Naive thymus-derived CD4-positive, alpha-beta T cell (primary cell): ENCODE data around the gene HOXB8. TPM values are rescaled to one million over a fixed set of nuclear protein-coding genes. Genes with fewer than 3 reads are reported as not detected.

Experiments used
- ATAC-seq: fragments of 150-1000 bp; cut with Tn5 transposase; 2 replicates; pipeline ENCODE4 v1.10.0; 2021; ENCODE audit warnings: mild to moderate bottlenecking, moderate library complexity
- CTCF ChIA-PET: fragments of 350-600 bp; sonication (Branson Sonifier 250); formaldehyde crosslinking; loops from one replicate; lab custom pipeline; 2021; ENCODE audit warnings: antibody characterized with exemption; lab: Charles Lee
- POLR2A ChIA-PET: fragments of 350-600 bp; sonication (Branson Sonifier 250); formaldehyde crosslinking; loops from one replicate; lab custom pipeline; 2021; ENCODE audit warnings: antibody characterized with exemption, inconsistent platforms; lab: Charles Lee
- DNase-seq, 9 donors: peaks; one replicate each; pipeline versions ENCODE4 v3.0.0 to v3.0.0-alpha.2; 2020 to 2022; ENCODE audit warnings: mixed read lengths in 1 of 9
- H3K27ac ChIP-seq: one replicate; pipeline ENCODE4 v1.7.0; 2013; ENCODE audit warnings: mild to moderate bottlenecking, low read depth, low read length, moderate library complexity
- H3K27me3 ChIP-seq, 2 donors: one replicate each; pipeline ENCODE4 v1.7.0; 2013; ENCODE audit warnings: low read length in 2 of 2, mild to moderate bottlenecking in 2 of 2, moderate library complexity in 2 of 2; ENCODE audit not compliant: control insufficient read depth in 2 of 2, insufficient read depth in 2 of 2
- H3K36me3 ChIP-seq, 3 experiments: 1 replicate in 2 of 3; 2 replicates in 1 of 3; pipeline ENCODE4 v1.7.0; 2013; ENCODE audit warnings: low read length in 3 of 3, mild to moderate bottlenecking in 3 of 3, moderate library complexity in 1 of 3; ENCODE audit not compliant: insufficient read depth in 3 of 3, control insufficient read depth in 2 of 3
- H3K4me1 ChIP-seq, 2 donors: one replicate each; pipeline ENCODE4 v1.7.0; 2013; ENCODE audit warnings: low read length in 2 of 2, mild to moderate bottlenecking in 2 of 2, moderate library complexity in 1 of 2; ENCODE audit not compliant: control insufficient read depth in 2 of 2, insufficient read depth in 2 of 2
- H3K4me3 ChIP-seq: 2 replicates; pipeline ENCODE4 v1.7.0; 2013; ENCODE audit warnings: mild to moderate bottlenecking, low read length
- H3K9me3 ChIP-seq, 3 experiments: 1 replicate in 2 of 3; 2 replicates in 1 of 3; pipeline ENCODE4 v1.7.0; 2013; ENCODE audit warnings: low read length in 3 of 3; ENCODE audit not compliant: control insufficient read depth in 2 of 3
- H3K27ac Mint-ChIP-seq, 9 donors: one replicate each; pipeline ENCODE4 v1.8.0; 2020 to 2022; ENCODE audit warnings: mixed read lengths in 9 of 9, mild to moderate bottlenecking in 8 of 9, moderate library complexity in 5 of 9, inconsistent platforms in 2 of 9
- H3K27me3 Mint-ChIP-seq, 5 donors: one replicate each; pipeline ENCODE4 v1.8.0; 2021 to 2022; ENCODE audit warnings: mixed read lengths in 5 of 5, mild to moderate bottlenecking in 1 of 5
- H3K36me3 Mint-ChIP-seq, 5 donors: one replicate each; pipeline ENCODE4 v1.8.0; 2020 to 2022; ENCODE audit warnings: mixed read lengths in 5 of 5, mild to moderate bottlenecking in 3 of 5, inconsistent platforms in 1 of 5
- H3K4me1 Mint-ChIP-seq, 7 donors: one replicate each; pipeline ENCODE4 v1.8.0; 2020 to 2022; ENCODE audit warnings: mixed read lengths in 7 of 7, mild to moderate bottlenecking in 3 of 7, inconsistent platforms in 1 of 7
- H3K4me3 Mint-ChIP-seq, 10 donors: one replicate each; pipeline ENCODE4 v1.8.0; 2020 to 2022; ENCODE audit warnings: mild to moderate bottlenecking in 10 of 10, mixed read lengths in 10 of 10, moderate library complexity in 6 of 10, inconsistent platforms in 2 of 10
- H3K9me3 Mint-ChIP-seq, 11 donors: one replicate each; pipeline ENCODE4 v1.8.0; 2020 to 2022; ENCODE audit warnings: mixed read lengths in 11 of 11, mild to moderate bottlenecking in 4 of 11, inconsistent platforms in 1 of 11, moderate library complexity in 1 of 11
- intact Hi-C, 2 donors: fragments of 100-400 bp; cut with micrococcal nuclease; formaldehyde crosslinking; loops; one replicate each; pipeline ENCODE4 v1.15.1; 2023
- polyA plus RNA-seq, 2 donors: library from polyadenylated mRNA; unstranded; fragments of 300-500 nt; fragmentation: Illumina TruSeq; gene quantifications; one replicate each; pipeline ENCODE4 v1.2.3, GENCODE V29; 2021
- total RNA-seq, 6 experiments: library from RNA in 5 of 6; stranded (reverse) in 5 of 6; gene quantifications; 1 replicate in 5 of 6; 2 replicates in 1 of 6; pipeline ENCODE4 v1.2.3 and lab custom pipeline; 2021 to 2026

HOXB8 gene
- total and polyA plus RNA-seq, 7 experiments from 2014 or later: not detected

DNA sequence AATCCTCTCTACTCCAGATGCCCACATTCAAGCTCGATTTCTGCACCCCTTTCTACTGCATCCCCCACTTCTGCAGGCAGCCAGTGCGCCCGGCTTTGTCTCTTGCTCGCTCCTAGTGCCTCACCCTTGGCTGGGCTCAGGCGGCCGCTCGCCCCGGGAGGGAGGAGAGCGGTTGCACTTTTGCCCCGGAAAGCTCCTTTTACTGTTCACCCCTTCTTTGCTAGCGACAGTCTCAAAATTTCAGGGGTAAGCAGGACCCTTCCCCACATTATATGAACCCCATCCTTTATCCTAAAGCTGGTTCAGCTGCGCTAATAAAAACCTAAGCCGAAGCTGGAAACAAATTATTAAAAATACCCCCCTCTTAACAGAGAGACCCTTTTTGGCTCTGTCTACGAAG, 22.5 kb downstream of the HOXB8 start:
- Mint-ChIP-seq H3K27ac (no peak overlapping the region), H3K36me3 (peaks cover 0 to 8% (median 0%) of the 10 kb centered on the region in 5 donors), H3K27me3 (peaks cover 89 to 97% (median 93%) of the 10 kb centered on the region in 5 donors), H3K4me1 (peaks cover 26 to 57% (median 37%) of the 10 kb centered on the region in 7 donors), H3K9me3 (no peaks in the 10 kb centered on the region), H3K4me3 (peak overlapping the region; percentile 75 to 88 (median 81))
- ATAC-seq (no peak), DNase-seq (no peak)
- peak overlapping the region; percentile 56 for H3K4me3 ChIP-seq
- POLR2A ChIA-PET: interaction anchor here (0.8 to 1.8 kb wide), 4 partner anchors 10 to 257 kb away, joined by 4 to 6 read pairs (median 6); partner anchors contain the start of gene HOXB4
- no peaks in the 10 kb centered on the region for H3K9me3 ChIP-seq
- H3K4me1 ChIP-seq: peaks cover 25 to 31% of the 10 kb centered on the region in 2 donors
- H3K27ac ChIP-seq: no peak overlapping the region
- intact Hi-C loops: loop anchor here (2.0 to 10.0 kb wide), 2 partner anchors 334 to 418 kb away; no protein-coding TSS in a partner anchor
- CTCF ChIA-PET: interaction anchor here (0.6 to 4.6 kb wide), 27 partner anchors 9 to 750 kb away, joined by 3 to 47 read pairs (median 4); partner anchors contain the start of gene HOXB8
- H3K27me3 ChIP-seq: peaks cover 6 to 40% of the 10 kb centered on the region in 2 donors
- H3K36me3 ChIP-seq: no peaks in the 10 kb centered on the region

DNA sequence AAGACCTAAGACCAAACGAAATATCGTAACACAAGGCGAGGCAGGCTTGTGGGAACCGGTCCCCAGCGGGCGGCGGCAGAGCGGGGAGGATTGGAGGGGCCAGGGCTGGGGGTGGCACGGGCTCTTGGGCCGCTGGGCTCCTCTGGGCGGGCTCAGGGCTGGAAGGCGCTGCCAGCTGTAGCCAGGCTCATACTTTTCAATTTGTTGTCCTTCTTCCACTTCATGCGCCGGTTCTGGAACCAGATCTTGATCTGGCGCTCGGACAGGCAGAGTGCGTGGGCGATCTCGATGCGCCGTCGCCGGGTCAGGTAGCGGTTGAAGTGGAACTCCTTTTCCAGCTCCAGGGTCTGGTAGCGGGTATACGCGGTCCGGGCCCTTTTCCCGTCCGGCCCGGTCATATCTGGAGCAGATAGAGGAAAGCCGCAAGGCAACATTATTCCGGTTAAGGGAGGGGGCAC, 23.0 kb downstream of the HOXB8 start:
- no peak overlapping the region for H3K4me3 ChIP-seq
- H3K36me3 Mint-ChIP-seq: peaks cover 0 to 9% (median 0%) of the 10 kb centered on the region in 5 donors
- POLR2A ChIA-PET: interaction anchor here (1.8 kb wide), 1 partner anchor 43 kb away, joined by 5 read pairs; no protein-coding TSS in a partner anchor
- no peaks in the 10 kb centered on the region for H3K9me3 Mint-ChIP-seq
- no peak overlapping the region for H3K27ac Mint-ChIP-seq
- CTCF ChIA-PET: interaction anchor here (1.2 to 4.6 kb wide), 11 partner anchors 9 to 294 kb away, joined by 3 to 47 read pairs (median 4); no protein-coding TSS in a partner anchor
- no peak overlapping the region for H3K27ac ChIP-seq
- DNase-seq (no peak), ATAC-seq (no peak)
- H3K4me1 Mint-ChIP-seq: peaks cover 21 to 57% (median 32%) of the 10 kb centered on the region in 7 donors
- H3K4me1 ChIP-seq: peaks cover 20 to 26% of the 10 kb centered on the region in 2 donors
- H3K36me3 ChIP-seq: no peaks in the 10 kb centered on the region
- peaks cover 6 to 40% of the 10 kb centered on the region in 2 donors for H3K27me3 ChIP-seq
- H3K9me3 ChIP-seq: no peaks in the 10 kb centered on the region
- peak overlapping the region in 5 of 10 donors; percentile 16 to 88 (median 81) for H3K4me3 Mint-ChIP-seq
- H3K27me3 Mint-ChIP-seq: peaks cover 89 to 97% (median 93%) of the 10 kb centered on the region in 5 donors
- intact Hi-C loops: loop anchor here (2.0 to 10.0 kb wide), 2 partner anchors 333 to 417 kb away; no protein-coding TSS in a partner anchor

DNA sequence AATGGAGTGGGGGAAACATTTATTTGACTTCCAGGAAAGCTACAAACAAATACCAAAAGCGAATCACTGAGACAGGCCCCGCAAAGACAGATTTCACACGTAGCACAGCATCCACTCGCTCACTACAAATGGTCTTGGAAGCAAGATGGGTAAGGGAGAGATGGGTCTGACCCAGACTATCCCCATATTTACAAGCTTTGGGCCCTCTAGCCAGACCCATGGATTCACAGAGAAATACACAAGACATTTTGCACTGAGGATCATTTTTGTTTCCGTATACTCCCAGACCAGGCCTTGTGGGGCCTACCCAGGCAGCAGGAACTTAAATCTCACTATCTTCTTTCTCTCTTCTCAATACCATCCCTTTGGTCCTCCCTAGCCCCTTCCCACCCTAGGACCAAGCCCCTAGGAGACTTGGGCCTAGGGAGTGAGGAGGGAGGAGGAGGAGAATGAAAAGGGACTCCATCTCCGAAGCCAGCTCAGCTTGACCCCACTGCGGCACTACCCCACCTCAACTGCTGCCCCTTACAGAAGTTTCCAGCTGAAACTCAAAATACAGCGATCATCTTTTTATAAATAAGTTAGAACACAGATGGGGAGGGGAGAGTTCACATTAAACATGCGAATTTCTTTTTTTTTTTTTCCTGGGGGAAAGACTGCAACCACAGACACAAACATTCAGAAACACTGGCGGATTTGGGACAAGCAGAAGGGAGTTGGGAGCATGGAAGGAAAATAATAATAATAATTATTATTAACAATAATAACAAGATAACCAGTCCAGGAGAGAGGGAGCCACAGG, 23.6 kb downstream of the HOXB8 start:
- Mint-ChIP-seq H3K36me3 (peaks cover 0 to 9% (median 0%) of the 10 kb centered on the region in 5 donors), H3K27ac (no peak overlapping the region), H3K27me3 (peaks cover 89 to 97% (median 93%) of the 10 kb centered on the region in 5 donors), H3K9me3 (no peaks in the 10 kb centered on the region), H3K4me3 (peak overlapping the region in 5 of 10 donors; percentile 6 to 81 (median 51)), H3K4me1 (peaks cover 17 to 57% (median 28%) of the 10 kb centered on the region in 7 donors)
- ATAC-seq (no peak), DNase-seq (no peak)
- intact Hi-C loops: loop anchor here (2.0 to 10.0 kb wide), 2 partner anchors 333 to 417 kb away; no protein-coding TSS in a partner anchor
- Histone ChIP-seq H3K4me3 (no peak overlapping the region), H3K36me3 (no peaks in the 10 kb centered on the region), H3K4me1 (peaks cover 14 to 21% of the 10 kb centered on the region in 2 donors), H3K9me3 (no peaks in the 10 kb centered on the region), H3K27ac (no peak overlapping the region), H3K27me3 (peaks cover 3 to 40% of the 10 kb centered on the region in 2 donors)
- CTCF ChIA-PET: interaction anchor here (0.6 to 2.6 kb wide), 6 partner anchors 9 to 630 kb away, joined by 3 to 18 read pairs (median 4); no protein-coding TSS in a partner anchor
- POLR2A ChIA-PET: no interaction called here

DNA sequence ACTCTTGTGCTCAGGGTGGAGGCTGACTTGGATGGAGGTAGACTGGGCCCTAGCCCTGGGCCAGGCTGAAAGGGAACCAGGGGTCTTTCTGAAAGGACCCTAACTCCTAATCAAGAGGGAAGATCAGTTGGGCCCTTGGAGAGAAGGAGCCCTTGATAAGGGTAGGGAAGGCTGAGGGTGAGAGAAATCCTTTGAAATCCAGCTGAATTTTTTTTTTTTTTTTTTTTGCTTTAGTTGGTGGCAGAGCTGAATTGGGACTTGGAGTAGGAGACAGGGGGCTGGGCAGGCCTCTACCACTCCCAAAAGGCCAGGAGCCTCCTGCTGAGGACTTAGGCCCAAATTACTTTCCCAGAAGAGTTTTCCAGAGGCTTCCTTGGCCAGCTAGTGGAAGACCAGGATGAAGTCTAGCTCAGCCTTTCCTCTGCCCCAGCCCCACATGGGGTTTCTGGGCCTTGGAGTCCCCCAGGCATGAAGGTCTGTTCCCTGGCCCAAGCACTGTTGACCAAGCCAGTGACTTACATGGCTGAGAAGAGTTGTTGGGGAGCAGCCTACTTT, 24.4 kb downstream of the HOXB8 start:
- H3K9me3 ChIP-seq: no peaks in the 10 kb centered on the region
- no peak overlapping the region for H3K4me3 ChIP-seq
- peak overlapping the region in 1 of 9 donors; percentile 40 for H3K27ac Mint-ChIP-seq
- no peak overlapping the region for H3K27ac ChIP-seq
- peaks cover 8 to 42% of the 10 kb centered on the region in 2 donors for H3K27me3 ChIP-seq
- H3K36me3 ChIP-seq: no peaks in the 10 kb centered on the region
- ATAC-seq: no peak
- ChIA-PET CTCF (interaction anchor here (0.7 to 2.6 kb wide), 3 partner anchors 27 to 216 kb away, joined by 3 to 8 read pairs (median 4); no protein-coding TSS in a partner anchor), POLR2A (interaction anchor here (0.6 kb wide), 1 partner anchor 335 kb away, joined by 3 read pairs; no protein-coding TSS in a partner anchor)
- H3K9me3 Mint-ChIP-seq: no peaks in the 10 kb centered on the region
- H3K4me1 ChIP-seq: peaks cover 20 to 23% of the 10 kb centered on the region in 2 donors
- intact Hi-C loops: loop anchor here in 1 of 2 donors (10.0 kb wide), 1 partner anchor 416 kb away; no protein-coding TSS in a partner anchor
- no peak for DNase-seq
- H3K4me1 Mint-ChIP-seq: peaks cover 20 to 60% (median 32%) of the 10 kb centered on the region in 7 donors
- peaks cover 90 to 97% (median 95%) of the 10 kb centered on the region in 5 donors for H3K27me3 Mint-ChIP-seq
- peaks cover 0 to 9% (median 0%) of the 10 kb centered on the region in 5 donors for H3K36me3 Mint-ChIP-seq
- peak overlapping the region in 2 of 10 donors; percentile 6 to 76 for H3K4me3 Mint-ChIP-seq

DNA sequence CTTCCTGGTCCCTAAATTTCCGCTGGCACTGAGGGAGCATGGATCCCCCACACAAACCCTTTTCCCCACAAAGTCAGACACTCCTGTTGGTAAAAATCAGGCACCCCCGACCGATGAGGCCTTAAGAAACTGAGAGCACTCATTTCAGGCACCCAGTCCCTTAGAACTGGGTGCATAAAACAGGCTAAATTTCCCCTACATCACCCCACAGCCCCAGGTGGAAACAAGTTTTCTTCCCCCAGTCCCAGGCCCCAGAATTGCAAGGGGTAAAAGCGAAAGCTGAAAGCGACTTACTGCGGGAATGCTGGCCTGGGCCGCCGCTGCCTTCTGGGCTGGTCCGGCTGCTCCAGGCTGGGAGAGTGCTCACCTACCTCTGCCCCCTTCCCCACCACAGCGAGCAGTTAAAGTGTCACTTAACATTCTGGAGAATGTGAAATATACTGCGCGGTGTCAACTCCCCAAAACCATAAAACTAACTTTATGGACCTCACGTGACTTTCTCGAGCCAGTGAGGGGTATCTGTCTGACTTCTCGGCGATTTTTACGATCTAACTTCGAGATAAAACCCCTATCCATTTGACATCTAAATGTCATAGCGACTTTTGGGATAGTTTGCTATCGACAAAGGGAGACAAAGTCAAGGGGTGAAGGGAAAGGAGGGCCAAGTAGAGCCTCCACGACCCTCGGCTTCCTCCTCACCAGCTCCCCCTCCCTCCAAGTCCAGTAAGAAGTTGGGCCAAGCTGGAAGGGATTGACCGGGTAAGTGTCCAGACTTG, 25.1 kb downstream of the HOXB8 start, which contains the start of gene HOXB3:
Gene HOXB3 (minus strand): TSS at position 411 of the 776 bp plus-strand sequence. CDS start 37,767 bp downstream, outside the sequence.
- Mint-ChIP-seq H3K36me3 (peaks cover 0 to 9% (median 0%) of the 10 kb centered on the region in 5 donors), H3K27ac (peak within 1 kb of the TSS in 1 of 9 donors; percentile 40), H3K4me3 (peak within 1 kb of the TSS in 2 of 10 donors; percentile 6 to 76), H3K4me1 (peaks cover 26 to 66% (median 39%) of the 10 kb centered on the region in 7 donors), H3K9me3 (no peaks in the 10 kb centered on the region), H3K27me3 (peaks cover 87 to 97% (median 94%) of the 10 kb centered on the region in 5 donors)
- ATAC-seq (no peak), DNase-seq (no peak)
- no peak within 1 kb of the TSS for H3K4me3 ChIP-seq
- peaks cover 21 to 25% of the 10 kb centered on the region in 2 donors for H3K4me1 ChIP-seq
- H3K27me3 ChIP-seq: peaks cover 8 to 43% of the 10 kb centered on the region in 2 donors
- no peak within 1 kb of the TSS for H3K27ac ChIP-seq
- POLR2A ChIA-PET: interaction anchor here (0.6 to 1.4 kb wide), 2 partner anchors 16 to 334 kb away, joined by 3 to 5 read pairs; no protein-coding TSS in a partner anchor
- H3K9me3 ChIP-seq: no peaks in the 10 kb centered on the region
- CTCF ChIA-PET: interaction anchor here (0.7 to 2.6 kb wide), 4 partner anchors 28 to 215 kb away, joined by 3 to 8 read pairs (median 4); no protein-coding TSS in a partner anchor
- intact Hi-C loops: loop anchor here in 1 of 2 donors (10.0 kb wide), 1 partner anchor 415 kb away; no protein-coding TSS in a partner anchor
- H3K36me3 ChIP-seq: no peaks in the 10 kb centered on the region
